ENCODE results near the gene THRSP. TPM values are rescaled to one million over a fixed set of nuclear protein-coding genes. Genes with fewer than 3 reads are reported as not detected.
"Not testable (repeated sequence)": the region's sequence is repeated elsewhere in the genome, so short reads cannot be mapped to it uniquely, and the experiment has no call there.

Gene THRSP
- total RNA-seq, 1 donor from 2014 or later, result not detected

DNA sequence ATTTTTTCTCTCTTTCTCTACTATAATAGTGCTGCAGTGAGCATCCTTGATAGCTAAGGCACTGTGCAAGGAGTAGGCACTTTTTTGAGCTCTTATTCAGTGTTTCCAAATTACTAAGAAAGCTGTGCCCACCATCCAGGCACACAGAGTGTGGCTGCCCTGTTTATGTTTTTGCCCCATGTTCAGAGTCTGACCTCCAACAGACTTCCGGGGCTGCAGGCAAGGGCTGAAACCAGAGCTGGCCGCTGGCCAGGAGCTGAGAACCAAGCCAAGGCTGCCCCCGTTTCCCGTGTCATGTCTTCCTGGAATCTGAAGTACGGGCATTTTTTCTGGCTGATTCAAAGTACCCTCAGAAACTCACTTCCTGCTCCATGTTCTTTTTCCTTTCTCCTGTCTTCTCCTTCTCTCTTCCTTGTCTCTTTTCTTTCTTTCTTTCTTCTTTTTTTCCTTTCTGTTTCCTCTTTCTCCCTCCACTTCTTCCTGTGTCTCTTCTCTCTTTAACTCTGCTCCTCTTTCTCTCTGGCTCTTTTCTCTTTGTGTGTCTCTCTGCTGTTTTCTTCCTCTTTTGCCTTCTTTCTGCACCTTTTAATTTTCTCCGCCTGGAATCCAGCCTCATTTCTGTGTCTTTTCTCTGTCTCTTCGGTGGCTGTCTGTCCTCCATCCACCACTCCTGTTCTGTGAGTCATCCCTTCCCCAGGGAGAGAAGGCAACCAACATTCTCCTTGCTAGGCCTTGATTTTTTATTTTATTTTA, 23.6 kb upstream of the THRSP start:
- no peaks in the 10 kb centered on the region for H3K36me3 Mint-ChIP-seq (ENCODE audit: low read depth)
- TF ChIP-seq, protein P1, sequence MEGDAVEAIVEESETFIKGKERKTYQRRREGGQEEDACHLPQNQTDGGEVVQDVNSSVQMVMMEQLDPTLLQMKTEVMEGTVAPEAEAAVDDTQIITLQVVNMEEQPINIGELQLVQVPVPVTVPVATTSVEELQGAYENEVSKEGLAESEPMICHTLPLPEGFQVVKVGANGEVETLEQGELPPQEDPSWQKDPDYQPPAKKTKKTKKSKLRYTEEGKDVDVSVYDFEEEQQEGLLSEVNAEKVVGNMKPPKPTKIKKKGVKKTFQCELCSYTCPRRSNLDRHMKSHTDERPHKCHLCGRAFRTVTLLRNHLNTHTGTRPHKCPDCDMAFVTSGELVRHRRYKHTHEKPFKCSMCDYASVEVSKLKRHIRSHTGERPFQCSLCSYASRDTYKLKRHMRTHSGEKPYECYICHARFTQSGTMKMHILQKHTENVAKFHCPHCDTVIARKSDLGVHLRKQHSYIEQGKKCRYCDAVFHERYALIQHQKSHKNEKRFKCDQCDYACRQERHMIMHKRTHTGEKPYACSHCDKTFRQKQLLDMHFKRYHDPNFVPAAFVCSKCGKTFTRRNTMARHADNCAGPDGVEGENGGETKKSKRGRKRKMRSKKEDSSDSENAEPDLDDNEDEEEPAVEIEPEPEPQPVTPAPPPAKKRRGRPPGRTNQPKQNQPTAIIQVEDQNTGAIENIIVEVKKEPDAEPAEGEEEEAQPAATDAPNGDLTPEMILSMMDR (IDR thresholded peaks at IDR 0.05), result no peak
- peak overlapping the region; percentile 100 for H3K27ac Mint-ChIP-seq (ENCODE audit: unreplicated experiment)
- DNase-seq (ENCODE audit: low spot score), result no peak
- H3K4me3 Mint-ChIP-seq (ENCODE audit: unreplicated experiment), result peak overlapping the region; percentile 70
- H3K27me3 Mint-ChIP-seq (ENCODE audit: low read depth), result no peaks in the 10 kb centered on the region
- peaks cover 51% of the 10 kb centered on the region for H3K4me1 Mint-ChIP-seq (ENCODE audit: low read depth)
- H3K9me3 Mint-ChIP-seq (ENCODE audit: low read depth), result no peaks in the 10 kb centered on the region

DNA sequence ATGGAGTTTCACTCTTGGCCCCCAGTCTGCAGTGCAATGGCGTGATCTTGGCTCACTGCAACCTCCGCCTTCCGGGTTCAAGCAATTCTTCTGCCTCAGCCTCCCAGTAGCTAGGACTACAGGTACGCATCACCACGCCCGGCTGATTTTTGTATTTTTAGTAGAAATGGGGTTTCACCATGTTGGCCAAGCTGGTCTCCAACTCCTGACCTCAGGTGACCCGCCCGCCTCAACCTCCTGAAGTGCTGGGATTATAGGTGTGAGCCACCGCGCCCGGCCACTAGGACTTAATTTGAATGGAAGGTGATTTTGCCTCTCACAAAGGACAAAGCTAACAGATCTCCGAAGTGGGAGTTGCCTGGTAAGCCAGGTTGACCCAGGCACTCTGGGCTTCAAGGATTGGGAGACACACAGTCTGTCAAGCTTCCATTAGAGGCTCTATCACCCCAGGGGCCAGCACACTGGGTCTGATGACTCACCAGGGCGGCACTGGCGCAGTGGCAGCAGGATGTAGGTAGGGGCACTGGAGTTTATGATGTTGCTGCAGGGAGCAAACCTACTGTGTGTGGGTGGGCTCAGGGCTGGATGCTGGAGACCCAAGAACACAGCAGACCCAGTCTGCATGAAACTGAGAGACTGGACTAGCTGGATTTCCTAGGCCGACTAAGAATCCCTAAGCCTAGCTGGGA, 22.8 kb upstream of the THRSP start:
- peak overlapping the region; percentile 100 for H3K27ac Mint-ChIP-seq (ENCODE audit: unreplicated experiment)
- no peak for DNase-seq (ENCODE audit: low spot score)
- no peaks in the 10 kb centered on the region for H3K27me3 Mint-ChIP-seq (ENCODE audit: low read depth)
- H3K9me3 Mint-ChIP-seq (ENCODE audit: low read depth), result no peaks in the 10 kb centered on the region
- H3K4me1 Mint-ChIP-seq (ENCODE audit: low read depth), result peaks cover 55% of the 10 kb centered on the region
- no peak overlapping the region for H3K4me3 Mint-ChIP-seq (ENCODE audit: unreplicated experiment)
- no peaks in the 10 kb centered on the region for H3K36me3 Mint-ChIP-seq (ENCODE audit: low read depth)
- TF ChIP-seq, protein P1 (IDR thresholded peaks at IDR 0.05), result peak; percentile 9

DNA sequence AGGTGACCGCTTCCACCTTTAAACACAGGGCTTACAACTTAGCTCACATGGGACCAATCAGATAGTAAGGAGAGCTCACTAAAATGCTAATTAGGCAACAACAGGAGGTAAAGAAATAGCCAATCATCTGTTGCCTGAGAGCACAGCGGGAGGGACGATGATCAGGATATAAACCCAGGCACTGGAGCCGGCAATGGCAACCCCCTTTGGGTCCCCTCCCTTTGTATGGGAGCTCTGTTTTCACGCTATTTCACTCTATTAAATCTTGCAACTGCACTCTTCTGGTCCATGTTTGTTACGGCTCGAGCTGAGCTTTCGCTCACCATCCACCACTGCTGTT, 22.3 kb upstream of the THRSP start:
- DNase-seq (ENCODE audit: low spot score); H3K27me3 Mint-ChIP-seq (ENCODE audit: low read depth); H3K4me3 Mint-ChIP-seq (ENCODE audit: unreplicated experiment); H3K9me3 Mint-ChIP-seq (ENCODE audit: low read depth); H3K36me3 Mint-ChIP-seq (ENCODE audit: low read depth): not testable (repeated sequence)
- Mint-ChIP-seq H3K27ac (ENCODE audit: unreplicated experiment) (peak overlapping the region; percentile 66), H3K4me1 (ENCODE audit: low read depth) (peaks cover 58% of the 10 kb centered on the region)

DNA sequence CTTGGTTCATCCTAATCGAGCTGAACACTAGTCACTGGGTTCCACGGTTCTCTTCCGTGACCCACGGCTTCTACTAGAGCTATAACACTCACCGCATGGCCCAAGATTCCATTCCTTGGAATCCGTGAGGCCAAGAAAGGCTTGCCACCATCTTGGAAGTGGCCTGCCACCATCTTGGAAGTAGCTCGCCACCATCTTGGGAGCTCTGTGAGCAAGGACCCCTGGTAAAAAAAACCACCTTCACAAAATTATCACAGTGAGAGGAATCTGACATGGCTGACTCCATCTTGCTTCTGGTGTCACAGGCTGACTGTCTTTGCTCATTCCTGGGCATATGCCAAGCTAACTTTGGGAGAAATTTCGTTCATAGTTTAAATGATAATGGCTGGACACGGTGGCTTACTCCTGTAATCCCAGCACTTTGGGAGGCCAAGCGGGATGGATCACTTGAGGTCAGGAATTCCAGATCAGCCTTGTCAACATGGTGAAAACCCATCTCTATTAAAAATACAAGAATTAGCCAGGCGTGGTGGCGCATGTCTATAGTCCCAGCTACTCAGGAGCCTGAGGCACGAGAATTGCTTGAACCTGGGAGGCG, 21.7 kb upstream of the THRSP start:
- DNase-seq (ENCODE audit: low spot score), result no peak
- H3K27ac Mint-ChIP-seq (ENCODE audit: unreplicated experiment), result peak overlapping the region; percentile 66

DNA sequence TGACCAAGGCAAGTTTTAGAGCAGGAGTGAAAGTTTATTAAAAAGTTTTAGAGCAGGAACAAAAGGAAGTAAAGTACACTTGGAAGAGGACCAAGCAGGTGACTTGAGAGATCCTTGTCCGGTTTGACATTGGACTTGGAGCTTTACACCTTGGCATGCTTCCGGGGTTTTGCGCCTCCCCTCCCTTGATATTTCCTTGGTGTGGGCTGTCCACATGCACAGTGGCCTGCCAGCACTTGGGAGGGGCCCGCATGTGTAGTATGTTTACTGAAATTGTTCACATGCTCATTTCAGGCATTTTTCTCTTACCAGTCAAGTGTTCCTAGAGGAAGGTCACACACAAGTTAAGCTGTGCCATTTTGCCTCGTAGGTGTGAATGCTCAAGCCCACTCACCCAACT, 19.0 kb upstream of the THRSP start:
- Mint-ChIP-seq H3K27ac (ENCODE audit: unreplicated experiment) (no peak overlapping the region), H3K9me3 (ENCODE audit: low read depth) (no peaks in the 10 kb centered on the region), H3K36me3 (ENCODE audit: low read depth) (no peaks in the 10 kb centered on the region)

More for the DNA sequence above, 21.7 kb upstream of the THRSP start:
- Mint-ChIP-seq H3K4me3 (ENCODE audit: unreplicated experiment) (no peak overlapping the region), H3K4me1 (ENCODE audit: low read depth) (peaks cover 54% of the 10 kb centered on the region), H3K27me3 (ENCODE audit: low read depth) (no peaks in the 10 kb centered on the region), H3K9me3 (ENCODE audit: low read depth) (no peaks in the 10 kb centered on the region), H3K36me3 (ENCODE audit: low read depth) (no peaks in the 10 kb centered on the region)
- TF ChIP-seq, protein P1 (IDR thresholded peaks at IDR 0.05), result no peak

More for the DNA sequence above, 19.0 kb upstream of the THRSP start:
- TF ChIP-seq, protein P1 (IDR thresholded peaks at IDR 0.05), result no peak
- no peak for DNase-seq (ENCODE audit: low spot score)
- H3K4me3 Mint-ChIP-seq (ENCODE audit: unreplicated experiment), result no peak overlapping the region
- no peaks in the 10 kb centered on the region for H3K27me3 Mint-ChIP-seq (ENCODE audit: low read depth)
- peaks cover 30% of the 10 kb centered on the region for H3K4me1 Mint-ChIP-seq (ENCODE audit: low read depth)
